ENCODE data around the gene EIF5AL1. TPM values are rescaled to one million over a fixed set of nuclear protein-coding genes. Genes with fewer than 3 reads are reported as not detected.
A peak's percentile ranks its signal among the peaks of the same experiment; 100 is the strongest.
"Not testable (repeated sequence)": the region's sequence is repeated elsewhere in the genome, so short reads cannot be mapped to it uniquely, and the experiment has no call there.

The EIF5AL1 gene
- total RNA-seq, 1 donor from 2014 or later: 0.62 TPM

DNA sequence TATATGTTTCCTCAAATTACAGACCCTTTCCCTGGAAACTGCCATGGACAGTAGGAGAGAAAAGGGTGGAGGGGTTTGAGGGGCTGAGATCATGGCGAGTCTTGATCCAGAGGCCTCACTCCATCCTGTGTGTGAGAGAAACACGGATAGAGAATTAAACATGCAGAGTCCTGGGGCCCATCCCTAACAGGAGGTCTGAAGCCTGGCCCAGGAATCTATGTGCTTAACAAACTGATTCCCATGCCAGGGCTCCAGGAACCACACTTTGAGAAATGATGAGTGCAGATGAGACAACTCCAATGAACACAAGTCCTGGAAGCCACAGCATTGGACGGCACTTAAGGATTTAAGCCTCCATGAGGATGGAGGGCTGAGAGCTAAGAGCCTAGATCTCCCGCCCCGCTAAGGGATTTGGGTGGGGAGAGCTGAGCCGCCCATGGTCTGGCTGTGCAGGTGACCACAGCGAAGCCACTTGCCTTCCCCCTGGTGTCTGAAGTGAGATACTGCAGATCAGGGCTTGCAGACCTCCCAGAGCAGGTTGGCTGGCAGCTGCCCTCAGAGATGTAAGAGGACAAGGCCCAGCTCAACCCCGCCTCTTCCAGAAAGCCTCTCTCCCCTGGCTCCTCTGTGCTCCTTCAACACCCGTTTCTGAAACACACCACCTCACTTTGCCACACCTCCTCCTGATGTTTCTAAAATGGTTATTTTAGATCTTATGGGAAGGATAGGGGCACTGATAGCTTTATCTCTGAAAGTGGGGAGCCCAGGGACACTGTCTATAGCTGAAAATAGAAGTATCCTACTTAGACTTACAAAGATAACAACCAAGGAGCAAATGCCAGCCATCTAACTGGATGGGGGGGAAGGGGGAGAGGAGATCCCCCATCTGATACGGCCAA is 24.8 kb upstream of the EIF5AL1 start:
- peak; percentile 77 for DNase-seq (ENCODE audit: low read depth)

DNA sequence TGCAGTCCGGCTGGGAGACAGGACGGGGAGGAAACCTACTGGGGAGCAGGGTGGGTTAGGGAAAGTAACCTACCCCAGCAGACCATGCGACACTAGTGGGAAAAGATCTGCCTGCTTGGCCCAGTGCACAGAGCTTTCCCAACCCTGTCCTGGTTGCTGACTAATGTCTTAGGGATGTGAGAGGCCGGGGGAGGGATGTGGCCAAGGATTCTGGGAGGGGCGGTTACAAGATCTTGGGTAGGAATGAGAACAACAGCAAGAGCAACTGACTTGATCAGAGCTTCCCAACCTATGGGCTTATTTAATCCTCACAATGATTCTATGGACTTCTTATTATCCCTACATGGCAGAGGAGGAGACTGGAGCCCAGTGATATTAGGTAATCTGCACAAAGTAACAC is 24.0 kb upstream of the EIF5AL1 start:
- peak; percentile 83 for DNase-seq (ENCODE audit: low read depth)

DNA sequence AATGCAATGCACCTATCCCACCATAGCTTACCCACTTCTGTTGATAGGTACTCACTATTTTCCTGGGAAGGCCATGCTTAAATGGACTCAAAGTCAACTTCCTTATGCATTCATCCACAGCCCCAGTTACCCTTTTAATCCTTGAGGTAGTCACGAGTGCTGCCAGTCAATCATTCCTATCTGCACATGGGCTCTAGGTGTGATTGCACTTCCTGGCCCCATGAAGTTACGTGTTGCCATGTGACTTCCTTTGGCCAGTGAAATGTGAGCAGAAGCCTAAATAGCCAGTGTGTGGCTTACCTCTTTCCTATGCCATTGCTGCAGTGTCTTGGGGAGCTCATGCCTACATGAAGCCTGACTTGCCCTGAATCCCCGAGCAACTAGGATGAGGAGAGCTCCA is 23.5 kb upstream of the EIF5AL1 start:
- no peak for DNase-seq (ENCODE audit: low read depth)

DNA sequence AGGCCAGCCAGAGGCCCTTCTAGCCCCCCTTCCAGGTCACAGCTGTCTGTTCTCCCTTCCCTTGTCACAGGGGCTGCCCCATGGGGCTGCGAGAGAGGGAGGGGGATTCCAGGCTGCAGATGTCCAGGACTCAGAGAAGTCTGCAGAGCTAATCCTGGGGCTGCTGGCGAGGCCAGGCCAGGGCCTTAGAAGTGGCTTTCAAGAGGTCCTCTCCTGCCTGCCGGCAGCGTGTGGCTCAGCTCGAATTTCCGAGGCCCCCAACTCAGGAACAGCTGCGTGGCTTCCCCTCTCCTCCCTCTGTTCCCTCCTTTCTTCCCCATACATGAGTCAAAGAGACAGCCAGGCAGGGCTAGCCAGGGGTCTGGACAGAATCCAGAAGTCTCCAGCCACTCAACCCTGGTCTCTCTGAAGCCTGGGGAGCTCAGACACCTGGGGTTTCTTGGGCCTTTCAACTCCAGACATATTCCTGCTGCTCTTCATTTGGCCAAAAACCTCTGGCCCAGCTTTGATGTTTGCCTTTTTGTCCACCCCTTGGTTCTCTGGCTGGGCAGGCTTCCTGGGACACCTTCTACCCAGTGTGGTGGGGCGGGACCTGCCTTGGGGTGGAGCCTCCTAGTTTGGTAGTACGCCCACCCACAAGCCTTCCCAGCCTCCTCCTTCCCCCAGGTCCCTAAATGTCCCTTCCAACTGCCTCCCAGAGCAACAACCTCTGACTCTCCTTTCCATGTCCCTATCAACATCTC is 21.8 kb upstream of the EIF5AL1 start:
- peak; percentile 92 for DNase-seq (ENCODE audit: low read depth)

DNA sequence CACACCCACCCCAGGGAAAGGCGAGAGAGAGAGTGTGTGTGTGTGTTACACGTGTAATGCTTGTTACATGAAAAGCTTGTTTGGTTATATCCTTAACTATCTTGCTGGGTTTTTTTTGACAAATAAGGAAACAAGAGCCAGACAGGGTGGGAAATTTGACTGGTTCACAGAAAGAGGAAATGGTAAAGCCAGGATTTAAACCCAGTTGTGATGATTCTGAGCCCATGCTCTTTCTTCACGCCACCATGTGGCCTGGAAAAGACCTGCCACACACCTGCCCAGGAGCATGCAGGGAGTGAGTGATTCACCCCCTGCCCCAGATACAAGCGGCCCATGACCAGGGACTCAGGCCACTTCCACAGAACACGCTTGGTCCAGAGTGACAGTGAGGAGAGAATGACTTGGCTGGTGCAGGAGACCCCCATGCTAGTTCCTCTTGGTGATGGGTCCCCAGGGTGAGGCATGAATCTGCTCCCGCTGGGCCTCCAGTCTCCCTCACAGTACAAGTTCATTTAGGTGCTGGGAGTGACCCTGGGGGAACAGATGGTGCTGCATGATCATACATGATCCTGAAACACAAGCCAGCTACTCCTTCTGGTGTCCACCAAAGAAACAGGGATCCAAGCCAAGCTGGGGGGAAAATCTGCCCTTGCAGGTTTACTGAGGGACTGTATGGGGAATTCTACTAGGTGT is 21.0 kb upstream of the EIF5AL1 start:
- DNase-seq (ENCODE audit: low read depth): no peak

DNA sequence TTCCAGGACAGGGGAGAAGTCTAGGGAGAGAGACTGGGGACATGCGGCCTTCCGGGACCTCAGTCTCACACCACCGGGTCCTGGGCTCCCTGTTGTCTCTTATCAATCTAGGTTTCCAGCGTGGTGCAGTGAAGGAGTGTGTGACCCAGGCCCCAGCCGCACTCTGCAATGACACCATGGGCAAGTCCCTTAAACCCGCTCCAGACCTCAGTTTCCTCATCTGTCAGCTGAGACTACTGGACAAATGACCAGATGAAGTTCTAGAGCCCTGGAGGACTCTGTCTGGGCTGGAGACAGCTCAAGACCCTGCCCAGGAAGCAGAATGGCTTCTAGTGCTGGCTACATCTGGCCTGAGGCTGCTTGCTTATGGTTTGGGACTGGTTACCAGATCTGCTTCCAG is 20.1 kb upstream of the EIF5AL1 start:
- no peak for DNase-seq (ENCODE audit: low read depth)

DNA sequence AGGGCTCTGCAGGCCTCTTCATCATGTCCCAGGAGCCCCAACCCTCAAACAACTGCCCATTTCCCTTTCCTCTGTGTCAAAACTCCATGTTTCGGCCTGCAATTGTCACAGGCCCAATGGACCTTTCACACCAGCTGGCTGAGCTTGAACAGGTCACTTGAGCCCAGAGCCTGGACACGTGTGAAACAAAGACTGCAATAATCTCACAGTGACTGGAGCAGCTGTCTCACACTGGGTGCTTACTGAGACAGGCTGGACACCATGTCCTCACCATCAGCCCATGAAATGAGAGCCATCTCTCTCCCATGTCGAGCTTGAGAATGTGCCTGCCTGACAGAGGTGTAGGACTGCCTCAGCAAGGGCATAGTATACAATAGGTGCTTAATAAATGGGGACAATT is 19.5 kb upstream of the EIF5AL1 start:
- peak; percentile 56 for DNase-seq (ENCODE audit: low read depth)

DNA sequence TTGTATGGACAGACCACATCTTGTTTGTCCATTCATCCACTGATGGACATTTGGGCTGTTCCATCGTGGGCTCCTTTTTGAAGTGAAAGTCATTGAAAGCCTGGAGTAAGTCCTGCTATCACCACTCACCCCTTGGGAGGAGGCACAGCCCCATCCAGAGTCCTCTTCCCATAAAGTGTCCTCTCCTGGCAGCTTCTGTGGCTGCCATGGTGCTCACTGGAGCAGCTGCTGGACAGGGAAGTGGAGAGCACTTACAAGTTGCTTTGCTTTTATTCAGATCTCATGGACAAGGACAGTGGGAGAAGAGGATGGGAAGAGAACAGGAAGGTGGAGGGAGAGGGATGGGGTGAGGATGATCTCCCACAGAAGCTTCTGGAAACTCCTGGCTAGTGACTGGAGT is 18.5 kb upstream of the EIF5AL1 start:
- peak; percentile 18 for DNase-seq (ENCODE audit: low read depth)

DNA sequence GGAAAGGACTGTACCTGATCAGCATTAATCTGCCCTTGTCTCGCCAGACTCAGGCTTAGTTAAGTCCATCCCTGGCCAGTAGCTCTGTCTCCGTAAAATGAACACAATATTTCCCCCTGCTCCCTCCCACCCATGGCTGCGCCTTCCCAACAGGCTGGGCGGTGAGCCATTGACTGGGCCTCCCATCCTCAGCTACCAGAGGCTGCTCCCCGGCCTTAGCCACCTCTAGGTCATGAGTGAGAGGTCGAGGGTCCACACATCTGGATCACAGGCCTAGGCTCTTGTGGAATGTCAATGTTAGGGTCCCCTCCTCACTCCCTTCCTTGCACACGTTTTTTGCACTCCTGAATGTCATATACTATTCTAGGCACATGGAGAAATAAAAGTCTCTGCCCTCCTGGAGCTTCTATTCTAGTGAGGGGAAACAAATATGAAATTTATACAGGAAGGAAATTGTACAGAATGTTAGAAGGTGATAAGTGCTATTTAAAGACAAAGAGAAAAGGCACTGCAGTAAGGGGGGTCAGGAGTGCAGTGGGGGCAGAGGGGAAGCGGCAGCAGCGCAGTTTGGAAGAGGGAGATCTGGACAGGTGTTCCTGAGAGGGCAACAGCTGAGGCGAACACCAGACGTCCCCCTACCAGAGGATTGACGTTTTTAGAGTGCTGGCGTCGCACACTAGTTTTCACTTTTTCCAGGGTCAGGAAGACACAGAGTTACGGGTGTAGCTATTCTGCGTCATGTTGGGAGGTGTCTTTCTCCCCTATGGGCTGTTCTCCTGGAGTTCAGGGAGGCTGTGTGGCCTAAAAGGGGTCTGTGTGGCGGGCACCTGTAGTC is 17.2 kb upstream of the EIF5AL1 start:
- no peak for DNase-seq (ENCODE audit: low read depth)

DNA sequence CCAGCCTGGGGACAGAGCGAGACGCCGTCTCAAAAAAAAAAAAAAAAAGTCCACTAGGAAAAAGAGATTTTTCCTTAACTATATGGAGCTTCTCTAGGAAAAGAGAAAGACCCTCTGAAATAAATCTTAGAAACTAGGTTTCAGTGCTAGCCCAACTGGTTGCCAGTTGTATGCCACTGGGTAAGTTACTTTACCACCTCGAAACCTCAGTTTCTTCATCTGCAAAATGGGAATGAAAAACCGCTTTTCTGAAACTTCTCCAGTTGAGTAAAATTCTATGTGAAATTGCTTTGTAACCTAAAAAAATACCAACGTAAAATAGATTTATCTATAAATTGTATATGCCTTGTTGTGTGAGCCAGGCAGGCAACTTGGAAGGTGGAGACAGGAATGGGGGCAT is 16.5 kb upstream of the EIF5AL1 start:
- DNase-seq (ENCODE audit: low read depth): no peak

DNA sequence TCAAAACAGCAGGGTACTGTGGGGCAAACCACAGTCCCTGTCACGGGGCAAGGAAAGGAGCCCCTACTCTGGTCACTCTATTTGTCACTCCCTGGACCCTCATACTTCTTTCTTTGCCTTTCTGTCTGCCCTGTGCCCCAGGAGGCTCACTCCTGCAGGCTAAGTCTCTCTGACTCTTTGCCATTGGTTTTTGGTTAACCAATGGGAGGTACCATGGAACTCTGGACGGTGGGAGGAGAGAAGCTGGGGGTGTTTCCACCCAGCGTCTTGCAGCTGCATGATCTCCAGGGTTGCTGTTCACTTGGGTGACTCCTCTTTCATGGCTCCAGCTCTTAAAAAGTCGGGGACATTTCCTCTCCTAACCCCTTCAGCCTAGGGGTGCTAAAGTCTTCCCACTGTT is 15.4 kb upstream of the EIF5AL1 start:
- no peak for DNase-seq (ENCODE audit: low read depth)

DNA sequence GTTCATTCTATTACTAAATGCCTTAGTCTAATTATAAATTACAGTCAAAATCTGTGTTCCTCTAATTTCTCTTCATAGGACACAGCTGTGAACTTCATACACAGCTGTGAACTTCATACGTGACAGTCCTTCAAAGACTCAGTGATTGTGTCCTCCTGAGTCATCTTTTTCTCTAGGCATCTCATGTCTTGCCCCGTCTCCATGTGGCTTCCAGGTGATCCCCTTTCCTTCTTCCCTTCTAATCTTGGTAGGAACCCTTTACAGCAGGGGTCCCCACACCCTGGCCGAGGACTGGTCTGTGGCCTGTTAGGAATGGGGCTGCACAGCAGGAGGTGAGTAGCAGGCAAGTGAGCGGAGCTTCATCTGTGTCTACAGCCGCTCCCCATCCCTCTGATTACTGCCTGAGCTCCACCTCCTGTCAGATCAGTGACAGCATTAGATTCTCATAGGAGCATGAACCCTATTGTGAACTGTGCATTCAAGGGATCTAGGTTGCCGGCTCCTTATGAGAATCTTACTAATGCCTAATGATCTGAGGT is 14.0 kb upstream of the EIF5AL1 start:
- DNase-seq (ENCODE audit: low read depth): no peak

DNA sequence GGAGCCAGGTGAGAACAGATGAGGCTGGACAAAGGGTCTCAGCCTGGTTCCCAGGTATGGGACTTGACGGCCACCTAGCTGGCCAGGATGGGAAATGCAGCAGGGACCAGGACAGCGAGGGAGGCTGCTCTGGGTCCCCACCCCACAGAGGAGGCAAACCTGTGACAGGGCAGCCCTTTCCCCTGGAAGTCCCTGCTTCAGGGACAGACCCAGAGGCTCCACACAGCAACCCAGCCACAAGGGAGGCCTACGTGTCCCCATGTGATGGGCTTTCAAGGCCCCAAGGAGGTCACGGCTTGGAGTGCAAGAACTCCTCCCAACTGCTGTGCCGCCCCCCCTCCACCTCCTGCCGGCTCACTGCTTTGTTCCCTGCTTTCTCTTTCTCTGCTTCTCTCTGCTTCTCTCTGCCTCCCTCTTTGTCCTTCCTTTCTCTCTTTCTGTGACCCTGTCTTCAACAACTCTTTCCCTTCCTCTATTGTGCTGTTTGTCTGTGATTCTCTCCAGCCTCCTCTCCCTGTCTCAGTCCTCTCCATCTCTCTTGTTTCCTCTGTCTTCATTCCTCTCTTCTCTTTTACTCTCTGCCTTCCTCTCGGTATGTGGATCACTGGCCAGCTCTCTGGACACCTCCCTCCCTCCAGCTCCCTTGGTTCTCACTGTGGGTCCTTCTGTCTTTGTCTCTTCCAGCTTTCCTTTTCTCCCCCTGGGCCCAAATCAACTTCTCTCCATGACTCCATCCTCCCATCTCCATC is 9.6 kb upstream of the EIF5AL1 start:
- no peak for DNase-seq (ENCODE audit: low read depth)

DNA sequence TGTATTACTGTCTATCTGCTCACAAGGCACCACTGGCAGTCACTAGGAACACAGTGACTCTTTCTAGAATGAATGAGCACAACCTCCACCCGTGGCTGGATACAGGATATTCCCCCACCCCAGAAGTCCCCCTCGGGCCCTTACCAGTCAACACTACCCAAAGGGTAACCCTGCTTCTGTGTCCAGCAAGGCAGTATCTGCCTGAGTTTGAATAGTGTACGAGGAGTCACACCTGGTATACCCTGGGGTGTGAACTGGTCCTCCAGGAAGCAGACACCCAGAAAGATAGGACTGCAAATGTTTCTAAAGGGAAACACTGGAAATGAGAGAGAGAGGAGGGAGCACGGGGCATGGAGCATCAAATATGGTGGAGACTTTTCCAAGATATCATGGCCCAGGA is 8.5 kb upstream of the EIF5AL1 start:
- DNase-seq (ENCODE audit: low read depth): not testable (repeated sequence)

DNA sequence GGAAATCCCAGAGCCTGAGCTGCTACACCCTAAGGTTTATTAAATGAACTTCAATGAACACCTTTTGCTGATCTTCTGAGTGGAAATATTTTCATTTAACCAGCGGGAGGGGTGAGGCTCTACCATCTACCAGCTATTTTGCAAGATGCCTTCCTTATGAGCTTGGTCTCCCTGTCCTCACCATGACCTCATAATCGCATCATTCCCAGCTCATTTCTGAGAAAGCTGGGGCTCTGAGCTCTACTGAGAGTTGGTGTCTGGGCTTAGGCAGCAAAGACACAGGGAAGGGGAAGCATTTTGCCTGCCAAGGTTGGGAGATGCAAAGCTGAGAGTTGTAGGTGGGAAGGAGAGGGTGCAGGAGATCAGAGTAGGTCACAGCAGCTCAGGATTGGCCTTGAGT is 7.8 kb upstream of the EIF5AL1 start:
- DNase-seq (ENCODE audit: low read depth): not testable (repeated sequence)

DNA sequence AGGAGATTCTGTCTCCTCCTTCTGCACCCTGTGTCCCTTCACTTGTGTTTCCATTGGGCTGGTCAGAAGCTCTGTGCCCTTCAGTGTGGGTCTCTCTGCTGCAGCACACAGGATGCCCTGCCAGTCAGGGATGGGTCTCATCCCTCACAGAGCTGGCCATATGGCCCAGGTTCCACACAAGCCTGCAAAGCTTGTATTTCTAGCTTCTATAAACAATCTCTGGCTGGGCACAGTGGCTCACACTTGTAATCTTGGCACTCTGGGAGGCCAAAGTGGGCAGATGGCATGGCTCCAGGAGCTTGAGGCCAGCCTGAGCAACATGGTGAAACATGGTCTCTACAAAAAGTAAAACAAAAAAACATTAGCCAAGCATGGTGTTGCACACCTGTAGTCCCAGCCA is 7.0 kb upstream of the EIF5AL1 start:
- DNase-seq (ENCODE audit: low read depth): not testable (repeated sequence)

DNA sequence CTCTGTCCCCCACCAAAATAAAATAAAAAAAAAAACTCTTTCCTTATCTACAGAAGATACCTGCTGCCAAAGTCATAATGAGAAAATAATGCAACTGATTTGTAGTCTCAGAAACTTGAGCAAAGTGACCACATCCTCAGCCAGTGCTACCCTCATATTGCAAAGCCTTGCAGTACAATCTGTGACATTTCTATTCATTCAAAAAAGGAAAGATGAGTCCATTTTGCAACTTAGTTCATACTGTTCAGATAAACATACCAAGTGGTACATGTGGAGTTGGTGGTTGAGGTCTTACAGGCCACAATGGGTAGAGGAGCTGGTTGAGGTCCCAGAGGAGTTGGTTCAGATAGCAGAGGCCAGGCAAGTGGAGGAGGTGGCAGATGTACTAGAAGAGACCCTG is 6.5 kb upstream of the EIF5AL1 start:
- no peak for DNase-seq (ENCODE audit: low read depth)

DNA sequence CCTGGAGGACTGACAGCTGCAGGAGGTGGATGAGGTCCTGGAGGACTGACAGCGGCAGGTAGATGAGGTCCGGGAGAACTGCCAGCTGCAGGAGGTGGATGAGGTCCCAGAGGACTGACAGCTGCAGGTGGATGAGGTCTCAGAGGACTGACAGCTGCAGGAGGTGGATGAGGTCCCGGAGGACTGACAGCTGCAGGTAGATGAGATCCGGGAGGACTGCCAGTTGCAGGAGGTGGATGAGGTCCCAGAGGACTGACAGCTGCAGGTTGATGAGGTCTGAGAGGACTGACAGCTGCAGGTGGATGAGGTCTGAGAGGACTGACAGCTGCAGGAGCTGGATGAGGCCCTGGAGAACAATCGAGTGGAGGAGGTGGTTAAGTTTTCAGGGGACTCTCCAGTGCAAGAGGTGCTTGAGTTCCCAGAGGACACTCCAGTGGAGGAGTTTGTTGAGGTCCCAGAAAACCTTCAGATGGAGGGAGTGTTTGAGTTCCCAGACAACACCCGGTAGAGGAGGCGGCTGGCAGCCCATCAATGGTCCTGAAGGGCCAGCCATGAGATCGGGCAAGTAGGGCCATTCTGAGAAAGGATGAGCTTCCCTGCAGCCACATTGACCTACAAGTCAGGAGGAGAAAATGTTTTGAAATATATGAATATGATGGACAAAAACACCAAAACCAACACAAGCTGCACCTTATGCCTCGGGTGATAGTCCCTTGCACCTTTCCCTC is 4.7 kb upstream of the EIF5AL1 start:
- peak; percentile 91 for DNase-seq (ENCODE audit: low read depth)

DNA sequence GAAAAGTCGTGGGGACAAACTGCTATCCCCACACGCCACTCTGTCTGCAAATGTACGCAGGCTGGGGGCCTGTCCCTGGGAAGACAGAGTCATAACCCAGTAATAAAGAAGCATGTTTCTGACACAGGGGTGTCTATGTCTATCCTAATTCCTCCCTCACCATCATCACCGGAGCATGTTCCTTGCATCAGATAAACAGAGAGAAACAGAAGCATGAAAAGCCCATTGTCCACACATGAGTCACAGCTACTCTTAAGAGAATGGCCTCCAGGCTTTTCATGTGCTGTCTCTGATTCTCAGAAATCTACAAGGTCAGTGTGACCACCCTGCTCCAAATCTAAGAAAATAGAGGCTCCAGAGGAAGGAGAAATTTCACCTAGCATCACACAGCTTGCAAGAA is 4.1 kb upstream of the EIF5AL1 start:
- DNase-seq (ENCODE audit: low read depth): not testable (repeated sequence)

Measured in myocyte (in vitro differentiated cells).